Embryonic facial prominence (tissue), 1 donor: ENCODE data around the gene TRIM14.
"Not testable (repeated sequence)": the region's sequence is repeated elsewhere in the genome, so short reads cannot be mapped to it uniquely, and the experiment has no call there.

Experiments used
- DNase-seq: peaks from one replicate; pipeline ENCODE4 v3.0.0-alpha.2; 2016; ENCODE audit errors: extremely low spot score

The TRIM14 gene

DNA sequence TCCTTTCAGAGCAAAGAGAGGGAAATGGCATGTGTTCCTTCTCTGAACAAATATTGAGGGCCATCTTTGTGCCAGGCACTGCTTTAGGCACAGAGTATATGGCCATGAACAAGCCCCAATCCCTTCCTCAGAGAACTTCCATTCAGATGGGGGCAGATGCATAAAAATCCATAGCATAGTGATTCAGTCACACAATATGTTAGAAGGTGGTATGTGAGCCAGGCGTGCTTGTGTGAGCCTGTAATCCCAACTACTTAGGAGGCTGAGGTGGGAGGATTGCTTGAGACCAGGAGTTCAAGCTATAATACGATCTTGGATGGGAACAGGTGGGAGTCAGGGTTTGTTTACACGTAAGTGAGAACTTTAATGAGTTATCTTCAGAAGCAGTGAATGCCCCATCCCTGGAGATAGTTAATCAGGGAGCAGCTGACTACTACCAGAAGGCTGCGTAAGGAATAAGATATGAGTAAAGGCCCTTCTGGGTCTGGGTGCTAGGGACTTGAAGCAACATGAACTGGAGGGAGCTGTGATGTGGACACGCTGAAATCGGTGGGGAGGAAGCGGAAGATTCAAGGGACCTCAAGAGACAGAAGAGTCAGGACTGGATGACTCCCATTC, 35.3 kb downstream of the TRIM14 start:
- DNase-seq, result no peak

DNA sequence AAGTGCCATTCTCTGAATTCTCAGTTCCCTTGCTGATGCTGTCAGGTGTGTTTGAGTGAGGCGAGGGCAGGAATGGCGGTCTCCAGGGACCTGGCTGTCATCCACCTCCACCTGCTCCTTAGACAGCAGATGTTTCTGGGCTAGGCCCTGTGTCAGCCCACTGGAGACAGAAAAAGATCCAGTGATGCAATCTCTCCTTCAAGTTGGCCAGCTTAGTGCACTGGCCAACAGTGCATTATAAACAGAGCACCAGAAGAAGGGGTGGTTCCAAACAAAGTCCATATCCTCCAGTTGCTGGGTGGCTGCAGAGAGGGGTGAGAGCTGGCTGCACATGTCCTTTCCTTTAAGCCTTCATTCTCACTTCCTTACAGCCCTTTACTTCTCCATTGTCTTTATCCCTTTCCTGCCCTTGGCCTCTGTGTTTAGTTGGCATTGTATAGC, 35.9 kb downstream of the TRIM14 start:
- DNase-seq, result no peak

DNA sequence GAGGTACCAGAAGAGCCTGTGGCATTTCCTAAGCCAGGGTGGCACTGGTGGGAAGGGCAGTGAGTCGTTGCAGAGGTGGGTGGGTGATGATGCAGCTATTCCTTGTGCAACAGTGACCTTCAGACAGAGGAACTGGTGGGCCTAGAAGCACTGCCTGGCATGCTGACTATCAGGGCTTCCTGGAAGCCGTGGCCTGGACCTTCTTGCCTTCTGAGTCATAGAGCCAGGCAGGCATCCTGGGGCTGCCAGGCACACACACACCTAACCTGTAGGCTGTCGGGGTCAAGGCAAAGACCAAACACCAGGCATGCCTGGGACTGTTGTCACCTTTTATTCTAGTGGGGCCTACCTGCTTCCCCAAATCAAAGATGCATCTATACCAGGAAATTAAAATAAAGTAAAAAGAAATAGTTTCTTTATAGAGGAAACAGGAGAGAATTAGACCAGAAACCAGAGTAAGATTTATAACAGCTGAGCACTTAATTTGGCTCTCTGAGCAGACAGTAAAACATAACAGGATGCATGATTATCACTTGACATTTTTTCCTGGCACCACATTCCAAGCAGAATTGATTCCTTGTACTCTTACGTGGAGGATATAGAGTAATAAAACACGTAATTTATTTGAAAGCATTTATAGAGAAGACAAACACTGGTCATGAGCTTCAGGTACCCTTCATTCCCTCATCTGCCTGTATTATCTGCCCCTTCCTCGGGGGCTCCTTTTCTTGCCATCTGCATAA, 37.4 kb downstream of the TRIM14 start:
- DNase-seq, result no peak

DNA sequence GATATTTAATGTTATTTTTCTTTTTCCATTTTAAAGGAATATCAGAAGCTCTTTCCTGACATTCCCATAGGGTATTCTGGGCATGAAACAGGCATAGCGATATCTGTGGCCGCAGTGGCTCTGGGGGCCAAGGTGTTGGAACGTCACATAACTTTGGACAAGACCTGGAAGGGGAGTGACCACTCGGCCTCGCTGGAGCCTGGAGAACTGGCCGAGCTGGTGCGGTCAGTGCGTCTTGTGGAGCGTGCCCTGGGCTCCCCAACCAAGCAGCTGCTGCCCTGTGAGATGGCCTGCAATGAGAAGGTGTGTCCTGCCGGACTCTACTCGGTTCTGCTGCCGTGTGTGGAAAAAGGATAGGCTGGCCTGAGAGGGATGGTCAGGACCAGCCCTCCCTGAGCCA, 38.2 kb downstream of the TRIM14 start:
- DNase-seq, result no peak

DNA sequence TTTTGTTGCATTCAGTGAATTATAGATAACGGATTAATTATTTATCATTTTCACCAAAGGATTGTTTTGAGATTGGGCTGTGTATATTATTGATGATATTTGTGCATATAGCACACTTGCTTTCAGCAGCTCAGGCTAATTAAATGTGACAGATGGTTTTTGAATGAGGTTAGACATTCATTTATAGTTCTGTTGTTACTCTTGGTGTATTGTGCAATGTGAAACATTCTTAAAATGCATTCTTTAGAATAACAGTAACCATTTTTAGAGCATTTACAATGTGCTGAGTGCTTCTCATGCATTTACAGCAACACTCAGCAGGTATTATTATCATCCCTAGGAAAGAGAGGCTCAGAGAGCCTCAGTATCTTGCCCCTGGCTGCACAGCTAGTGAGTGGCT, 38.7 kb downstream of the TRIM14 start:
- DNase-seq, result no peak

DNA sequence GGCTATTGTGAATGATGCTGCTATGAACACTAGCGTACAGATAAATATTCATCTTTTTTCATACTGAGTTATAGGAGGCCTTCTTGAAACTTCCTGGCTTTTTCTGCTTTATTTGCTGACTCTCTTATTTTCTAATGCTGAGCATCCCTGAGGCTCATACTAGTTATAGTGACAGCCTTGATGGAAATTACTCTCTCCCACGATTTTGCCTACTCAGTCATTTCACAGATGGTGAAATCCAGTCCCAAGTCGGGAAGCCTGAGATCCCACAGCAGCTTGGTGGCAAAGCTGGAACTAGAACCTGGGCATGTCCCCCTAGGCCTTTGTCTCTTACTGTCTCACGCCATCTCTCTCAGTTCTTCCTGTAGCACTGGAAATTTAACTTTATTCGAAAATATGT, 40.1 kb downstream of the TRIM14 start:
- DNase-seq, result no peak

DNA sequence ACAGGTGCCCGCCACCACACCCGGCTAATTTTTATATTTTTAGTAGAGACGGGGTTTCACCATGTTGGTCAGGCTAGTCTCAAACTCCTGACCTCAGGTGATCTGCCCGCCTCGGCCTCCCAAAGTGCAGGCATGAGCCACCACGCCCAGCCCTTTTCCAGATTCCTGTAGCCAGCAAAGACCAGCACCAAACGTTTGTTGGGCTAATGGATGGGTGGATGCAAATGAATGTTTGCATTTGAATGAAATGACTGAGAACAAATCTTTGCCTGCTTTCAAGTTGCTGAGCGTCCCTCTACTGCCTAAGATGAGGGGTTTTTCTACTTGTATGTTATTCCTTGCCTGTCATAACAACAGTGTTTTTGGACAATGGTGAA, 42.5 kb downstream of the TRIM14 start:
- DNase-seq, result not testable (repeated sequence)

DNA sequence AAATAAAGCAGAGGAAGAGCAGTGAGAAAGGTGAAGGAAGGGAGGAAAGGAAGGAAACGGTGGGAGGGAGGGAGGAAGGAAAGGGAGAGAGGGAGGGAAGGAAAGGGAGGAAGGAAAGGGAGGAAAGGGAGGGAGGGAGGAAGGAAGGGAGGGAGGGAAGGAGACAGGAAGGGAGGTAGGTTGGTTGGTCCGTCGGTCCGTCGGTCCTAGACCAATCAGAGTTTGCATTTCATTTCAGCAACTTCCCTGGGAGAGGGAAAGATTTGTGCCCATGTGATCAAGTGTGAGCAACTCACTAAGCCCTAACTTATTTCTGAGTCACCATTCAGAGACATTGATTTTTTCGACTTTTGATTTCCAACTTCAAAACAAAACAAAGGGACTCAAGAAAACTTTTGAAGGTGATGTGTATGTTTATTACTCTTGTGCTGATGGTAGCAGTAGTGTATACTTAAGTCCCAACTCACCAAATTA, 43.7 kb downstream of the TRIM14 start:
- DNase-seq, result no peak

DNA sequence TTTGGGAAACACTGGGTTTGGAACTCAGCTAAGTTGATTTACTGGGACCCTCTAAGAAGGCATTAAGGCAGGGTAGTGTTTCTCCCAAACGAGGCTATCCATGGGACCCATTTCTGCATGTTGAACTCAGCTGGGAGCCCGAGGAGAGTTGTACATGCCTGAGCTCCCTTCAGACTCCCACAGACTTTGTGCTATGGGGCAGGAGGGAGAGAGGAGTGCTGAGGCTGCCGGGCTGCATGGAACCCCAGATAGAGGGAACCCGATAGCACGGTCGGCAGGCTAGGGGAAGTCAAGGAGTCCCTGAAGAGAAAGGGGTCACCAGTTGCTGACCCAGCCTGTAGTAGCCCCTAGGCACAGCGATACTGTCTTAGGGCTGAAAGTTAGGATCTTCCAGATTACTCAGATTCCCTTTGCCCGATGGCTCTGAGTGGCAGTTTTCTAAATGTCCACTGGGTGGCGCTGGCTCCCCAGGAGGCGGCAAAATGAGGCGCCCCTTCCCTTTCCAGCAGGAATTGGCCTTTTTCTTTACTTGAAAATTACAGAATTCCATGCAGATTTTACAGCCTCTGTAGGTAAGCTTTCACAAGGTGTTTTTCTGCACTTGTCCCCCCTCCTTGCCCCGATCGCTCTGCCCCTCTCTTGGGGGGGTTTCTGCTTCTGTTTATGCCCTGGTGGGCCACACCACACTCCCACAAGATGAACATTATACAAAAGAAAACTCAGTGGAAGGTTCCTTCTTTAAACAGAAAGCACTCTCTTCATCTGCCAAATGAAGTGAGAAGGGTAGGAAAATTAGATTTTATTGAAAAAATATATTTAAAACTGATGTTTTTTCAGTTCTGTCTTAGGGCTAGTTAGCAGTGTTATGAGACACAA, 44.7 kb downstream of the TRIM14 start:
- DNase-seq, result no peak

DNA sequence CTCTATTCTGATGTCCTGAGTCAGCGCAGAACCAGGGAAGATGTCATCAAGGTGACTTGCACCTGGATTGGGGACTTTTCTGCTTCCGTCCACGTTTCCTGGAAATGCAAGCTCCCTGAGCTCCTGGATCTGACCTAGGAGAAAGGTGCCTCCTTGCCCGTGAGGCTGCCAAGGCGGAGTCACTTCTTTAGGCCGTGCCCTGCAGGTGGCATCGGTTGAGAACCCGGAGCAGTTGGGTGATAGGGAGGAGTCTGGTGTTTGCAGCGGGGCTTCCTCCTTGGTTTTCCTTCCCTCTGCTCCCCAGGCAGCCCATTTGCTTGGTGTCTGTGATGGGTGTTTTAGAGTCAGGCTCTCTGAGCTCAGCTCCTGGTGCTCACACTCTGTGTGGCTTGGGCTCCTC, 47.3 kb downstream of the TRIM14 start:
- no peak for DNase-seq

DNA sequence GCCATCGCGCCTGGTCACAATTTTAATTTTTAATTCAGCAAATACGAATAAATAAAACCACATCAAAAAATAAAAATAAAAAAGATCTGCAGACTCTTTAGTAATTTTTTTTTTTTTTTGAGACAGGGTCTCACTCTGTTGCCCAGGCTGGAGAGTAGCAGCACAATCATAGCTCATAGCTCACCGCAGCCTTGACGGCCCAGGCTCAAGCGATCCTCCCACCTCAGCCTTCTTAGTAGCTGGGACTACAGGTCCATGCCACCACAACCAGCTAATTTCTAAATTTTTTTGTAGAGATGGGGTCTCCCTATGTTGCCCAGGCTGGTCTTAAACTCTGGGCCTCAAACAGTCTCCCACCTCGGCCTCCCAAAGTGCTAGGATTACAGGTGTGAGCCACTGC, 48.3 kb downstream of the TRIM14 start:
- no peak for DNase-seq

DNA sequence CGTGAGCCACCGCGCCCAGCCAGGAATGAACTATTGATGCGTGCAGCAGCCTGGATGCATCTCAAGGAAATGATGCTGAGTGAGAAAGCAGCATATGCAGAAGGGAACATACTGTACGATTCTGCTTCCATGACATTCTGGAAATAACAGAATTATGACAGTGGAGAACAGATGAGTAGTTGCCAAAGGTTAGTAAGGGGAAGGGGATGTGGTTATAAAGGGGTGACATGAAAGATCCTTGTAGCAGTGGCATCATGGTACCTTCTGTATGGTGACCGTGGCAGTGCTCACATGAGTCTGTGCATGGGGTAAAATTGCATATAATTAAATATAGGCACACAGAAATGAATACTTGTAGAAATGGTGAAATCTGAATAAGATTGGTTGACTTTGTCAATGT, 49.5 kb downstream of the TRIM14 start:
- no peak for DNase-seq

DNA sequence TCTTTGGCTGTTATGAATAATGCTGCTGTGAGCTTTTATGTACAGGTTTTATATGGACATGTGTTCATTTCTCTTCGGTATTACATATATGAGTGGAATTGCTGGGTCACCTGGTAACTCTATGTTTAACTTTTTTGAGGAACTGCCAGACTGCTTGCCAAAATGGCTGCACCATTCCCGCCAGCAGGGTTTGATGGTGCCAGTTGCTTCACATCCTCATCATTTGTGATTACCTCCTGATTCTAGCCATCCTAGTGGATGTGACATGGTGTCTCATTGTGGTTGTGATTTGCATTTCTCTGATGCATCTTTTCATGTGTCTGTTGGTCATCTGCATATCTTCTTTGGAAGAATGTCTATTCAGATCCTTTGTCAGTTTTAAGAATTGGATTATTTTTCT, 51.8 kb downstream of the TRIM14 start:
- DNase-seq, result no peak

DNA sequence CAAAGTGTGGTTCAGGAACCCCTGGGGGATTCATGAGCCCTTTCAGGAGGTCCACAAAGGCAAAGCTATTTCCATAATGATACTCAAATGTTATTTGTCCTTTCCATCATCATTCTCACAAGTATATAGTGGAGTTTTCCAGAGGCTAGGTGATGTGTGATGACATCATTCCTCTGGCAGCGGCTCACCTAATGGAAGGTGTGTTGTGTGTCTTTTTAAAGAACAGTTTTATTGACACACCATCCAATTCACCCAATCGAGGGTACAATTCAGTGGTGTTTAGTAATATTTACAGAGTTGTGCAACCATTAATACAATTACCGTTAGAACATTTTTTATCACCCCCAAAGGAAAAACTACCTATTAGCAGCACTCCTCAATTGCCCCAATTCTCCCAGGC, 52.8 kb downstream of the TRIM14 start:
- no peak for DNase-seq

DNA sequence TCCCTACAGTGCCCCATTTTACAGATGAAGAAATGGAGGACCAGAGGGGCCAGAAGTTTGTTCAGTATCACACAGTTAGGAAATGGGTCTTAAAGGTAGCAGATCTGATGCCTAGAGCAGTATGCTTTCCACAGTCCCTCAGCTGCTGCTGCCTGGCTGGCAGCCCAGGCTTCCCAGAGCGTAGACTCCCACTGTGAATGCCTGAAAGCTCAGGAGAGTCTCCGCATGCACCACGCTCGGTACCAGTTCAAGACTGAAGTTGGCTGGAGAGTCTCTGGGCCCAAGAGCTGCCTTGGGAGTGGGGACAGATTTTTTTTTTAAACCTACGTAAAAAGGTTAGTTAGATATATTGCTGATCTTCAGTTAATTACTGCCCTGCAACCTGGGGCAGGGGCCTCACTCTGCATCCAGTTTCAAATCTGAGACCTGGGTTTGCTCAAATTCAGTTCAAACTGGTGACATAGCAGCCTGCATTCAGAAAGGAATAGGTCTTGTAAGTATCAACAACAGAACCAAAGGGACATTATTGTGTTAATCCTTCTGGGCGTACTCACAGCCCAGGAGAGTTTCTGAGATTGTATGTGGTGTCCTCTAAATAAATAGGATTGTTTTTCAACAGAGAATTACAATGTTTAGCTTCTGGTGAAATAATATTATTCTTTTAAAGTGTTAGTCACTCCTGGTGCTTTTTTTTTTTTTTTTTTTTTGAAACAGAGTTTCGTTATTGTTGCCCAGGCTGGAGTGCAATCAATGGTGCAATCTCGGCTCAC, 54.2 kb downstream of the TRIM14 start:
- DNase-seq, result no peak

DNA sequence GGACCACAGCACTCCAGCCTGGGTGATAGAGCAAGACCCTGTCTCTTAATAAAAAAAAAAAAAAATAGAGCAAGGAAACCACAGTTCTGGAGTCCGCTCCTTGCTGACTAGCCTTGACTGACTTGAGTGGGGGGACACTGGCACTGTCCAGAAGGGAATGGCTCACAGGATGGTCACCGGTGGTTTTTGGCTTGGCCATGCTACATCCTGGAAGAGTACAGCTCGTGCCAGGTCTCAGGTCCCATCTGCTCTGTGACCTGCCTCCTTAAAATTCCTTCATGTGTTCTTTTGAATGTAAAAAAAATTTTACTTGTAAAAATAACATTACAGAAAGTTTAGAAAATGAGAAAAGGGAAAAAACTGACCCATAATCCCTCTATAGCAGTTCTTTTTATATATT, 56.9 kb downstream of the TRIM14 start:
- no peak for DNase-seq

DNA sequence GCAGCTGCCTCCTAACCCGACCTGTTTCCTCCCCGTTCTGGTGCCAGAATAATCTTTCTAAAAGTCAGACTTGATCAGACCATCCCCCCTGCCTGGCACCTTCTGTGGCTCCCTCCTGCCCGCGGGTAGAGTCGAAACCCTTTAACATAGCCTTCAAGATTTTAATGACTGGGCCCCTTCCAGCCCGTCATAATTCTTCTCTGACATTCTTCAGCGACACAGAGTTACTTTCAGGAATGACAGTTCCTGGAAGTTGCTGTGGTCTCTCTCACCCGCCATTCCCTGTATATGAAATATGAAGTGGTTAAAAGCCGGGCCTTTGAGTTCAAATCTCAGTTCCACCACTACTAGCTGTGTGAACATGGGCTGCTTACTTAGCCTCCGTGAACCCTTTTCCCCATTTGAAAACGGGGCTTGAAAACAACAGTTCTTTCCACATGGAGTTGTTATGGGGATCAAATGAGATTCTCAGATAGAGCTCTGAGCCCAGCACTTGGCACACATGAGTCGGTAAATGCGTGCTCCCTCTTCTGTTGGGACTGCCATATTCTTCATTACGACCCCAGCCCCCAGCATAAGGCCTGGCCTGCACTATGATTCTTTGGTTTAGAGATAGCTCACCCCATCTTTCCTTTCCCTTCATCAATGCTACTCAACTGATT, 61.8 kb downstream of the TRIM14 start:
- DNase-seq, result peak; percentile 38

DNA sequence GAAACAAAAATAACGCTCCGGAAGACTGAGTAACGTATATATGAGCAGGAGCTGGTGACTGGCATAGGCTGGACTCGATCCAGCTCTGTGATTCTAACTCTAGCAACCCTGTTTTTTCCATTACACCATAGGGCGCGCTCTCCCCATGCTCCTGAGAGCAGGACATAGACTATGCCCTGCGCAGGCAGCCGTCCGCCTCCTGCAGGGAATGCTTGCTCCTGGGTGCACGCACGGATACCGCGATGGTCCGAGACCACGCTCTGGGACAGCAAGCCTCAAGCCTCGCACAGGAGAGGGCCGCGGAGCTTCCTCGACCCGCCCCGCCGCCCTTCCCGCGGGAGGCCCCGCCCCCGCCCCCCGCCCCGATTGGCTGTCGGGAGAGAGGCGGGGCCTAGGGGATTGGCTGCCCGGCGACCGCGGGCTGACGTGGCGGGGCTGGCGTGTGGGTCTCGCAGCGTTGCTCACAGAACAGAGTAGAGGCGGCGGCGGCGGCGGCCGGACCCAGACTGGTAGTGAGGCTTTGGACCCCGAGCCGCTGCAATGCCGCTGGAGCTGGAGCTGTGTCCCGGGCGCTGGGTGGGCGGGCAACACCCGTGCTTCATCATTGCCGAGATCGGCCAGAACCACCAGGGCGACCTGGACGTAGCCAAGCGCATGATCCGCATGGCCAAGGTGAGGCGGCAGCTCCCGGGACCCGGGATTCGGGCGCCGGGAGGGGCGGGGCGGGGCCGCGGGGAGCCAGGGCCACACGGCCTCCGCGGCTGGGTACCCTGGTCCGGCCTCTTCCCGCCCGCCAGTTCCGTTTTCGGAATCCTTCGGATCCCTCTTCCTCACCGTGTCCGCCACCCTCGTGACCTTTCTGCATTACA, 62.5 kb downstream of the TRIM14 start, which contains the start of gene NANS:
NANS (plus strand) TSS at position 464 of the 869 bp plus-strand sequence; CDS start at position 541, 77 bp downstream.
- DNase-seq, result peak; percentile 85

DNA sequence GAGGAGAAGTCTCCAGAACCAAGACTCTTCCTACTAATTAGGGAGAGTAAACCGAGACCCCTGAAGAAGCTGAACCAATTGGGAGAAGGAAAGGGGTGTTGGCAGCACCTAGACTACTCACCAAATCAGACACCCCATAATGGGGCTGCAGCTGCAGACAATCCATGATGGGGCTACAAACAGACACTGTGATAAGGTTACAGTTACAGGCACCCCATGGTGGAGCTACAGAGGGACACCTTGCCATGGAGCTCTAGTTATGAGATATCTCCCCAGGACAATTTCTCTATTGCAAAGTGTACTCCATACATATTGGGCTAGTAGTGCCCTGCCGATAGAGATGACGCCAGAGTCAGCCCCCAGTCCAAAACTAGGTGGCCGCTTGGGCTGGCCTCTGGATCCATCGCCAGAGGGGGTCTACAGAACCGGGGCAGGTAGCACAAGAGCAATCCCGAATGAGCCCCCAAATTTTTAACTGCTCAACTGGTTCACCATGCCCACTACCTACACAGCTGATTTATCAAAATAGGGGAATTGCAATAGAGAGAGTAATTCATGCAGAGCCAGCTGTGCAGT, 64.6 kb downstream of the TRIM14 start:
- DNase-seq, result no peak

DNA sequence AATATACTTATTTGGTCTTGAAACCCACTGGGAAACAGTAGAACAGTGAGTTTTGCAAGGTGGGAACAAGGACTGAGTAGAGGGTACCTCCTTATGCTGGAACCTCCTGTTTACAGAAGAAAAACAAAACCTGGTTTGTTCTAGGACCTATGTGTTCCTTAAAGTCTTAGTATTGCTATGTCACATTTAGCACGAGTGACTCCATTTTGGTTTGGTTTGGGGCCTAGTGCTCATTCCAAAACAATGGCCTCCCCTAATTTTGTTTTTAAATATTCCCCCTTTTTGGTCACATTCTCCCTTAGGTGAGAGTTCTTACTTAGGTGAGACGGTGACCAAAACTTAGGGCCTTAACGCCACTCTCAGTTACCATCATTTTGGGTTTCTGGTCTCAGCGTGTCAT, 68.7 kb downstream of the TRIM14 start:
- DNase-seq, result no peak
